Putamen (tissue), 1 donor: ENCODE data around the gene LRP11.
A peak's percentile ranks its signal among the peaks of the same experiment; 100 is the strongest.
"Not testable (repeated sequence)": the region's sequence is repeated elsewhere in the genome, so short reads cannot be mapped to it uniquely, and the experiment has no call there.

Source experiments
- DNase-seq: peaks from one replicate; pipeline ENCODE4 v3.0.0-alpha.2; 2016; ENCODE audit warnings: low spot score

The LRP11 gene

GRCh38 chr6:149848343-149848742 is 15.8 kb downstream of the LRP11 start:
- not testable (repeated sequence) for DNase-seq

- DNase-seq, result no peak
Measured at GRCh38 chr6:149847939-149848267, 16.3 kb downstream of the LRP11 start.

- no peak for DNase-seq
Measured at GRCh38 chr6:149846321-149846720, 17.8 kb downstream of the LRP11 start.

- DNase-seq, result no peak
Measured at GRCh38 chr6:149845549-149845948, 18.6 kb downstream of the LRP11 start.

- DNase-seq, result no peak
Measured at GRCh38 chr6:149844480-149844879, 19.7 kb downstream of the LRP11 start.

GRCh38 chr6:149844036-149844435 is 20.1 kb downstream of the LRP11 start:
- DNase-seq, result not testable (repeated sequence)

GRCh38 chr6:149843051-149843633 is 21.0 kb downstream of the LRP11 start:
- DNase-seq, result no peak

GRCh38 chr6:149842331-149842730 is 21.8 kb downstream of the LRP11 start:
- DNase-seq, result no peak

GRCh38 chr6:149840345-149841075 is 23.6 kb downstream of the LRP11 start:
- DNase-seq, result peak; percentile 35

- DNase-seq, result peak; percentile 70
Measured at GRCh38 chr6:149834513-149835481, 29.4 kb downstream of the LRP11 start.

GRCh38 chr6:149833651-149834050 is 30.5 kb downstream of the LRP11 start:
- DNase-seq, result no peak

GRCh38 chr6:149831308-149831820 is 32.8 kb downstream of the LRP11 start:
- DNase-seq, result peak; percentile 80

GRCh38 chr6:149830731-149831307 is 33.3 kb downstream of the LRP11 start:
- DNase-seq, result peak; percentile 33

- DNase-seq, result no peak
Measured at GRCh38 chr6:149825292-149825691, 38.9 kb downstream of the LRP11 start.

- no peak for DNase-seq
Measured at GRCh38 chr6:149823013-149823412, 41.1 kb downstream of the LRP11 start.

GRCh38 chr6:149821492-149821891 is 42.7 kb downstream of the LRP11 start:
- DNase-seq, result no peak

GRCh38 chr6:149820506-149820905 is 43.7 kb downstream of the LRP11 start:
- no peak for DNase-seq

- no peak for DNase-seq
Measured at GRCh38 chr6:149815788-149816187, 48.4 kb downstream of the LRP11 start.

GRCh38 chr6:149813351-149813750 is 50.8 kb downstream of the LRP11 start:
- DNase-seq, result no peak

- DNase-seq, result no peak
Measured at GRCh38 chr6:149809798-149810197, 54.4 kb downstream of the LRP11 start.

- DNase-seq, result no peak
Measured at GRCh38 chr6:149806127-149806526, 58.0 kb downstream of the LRP11 start.

GRCh38 chr6:149783551-149783950 is 80.6 kb downstream of the LRP11 start:
- no peak for DNase-seq
